ENCODE results near the gene TMEM214.

Gene TMEM214

DNA sequence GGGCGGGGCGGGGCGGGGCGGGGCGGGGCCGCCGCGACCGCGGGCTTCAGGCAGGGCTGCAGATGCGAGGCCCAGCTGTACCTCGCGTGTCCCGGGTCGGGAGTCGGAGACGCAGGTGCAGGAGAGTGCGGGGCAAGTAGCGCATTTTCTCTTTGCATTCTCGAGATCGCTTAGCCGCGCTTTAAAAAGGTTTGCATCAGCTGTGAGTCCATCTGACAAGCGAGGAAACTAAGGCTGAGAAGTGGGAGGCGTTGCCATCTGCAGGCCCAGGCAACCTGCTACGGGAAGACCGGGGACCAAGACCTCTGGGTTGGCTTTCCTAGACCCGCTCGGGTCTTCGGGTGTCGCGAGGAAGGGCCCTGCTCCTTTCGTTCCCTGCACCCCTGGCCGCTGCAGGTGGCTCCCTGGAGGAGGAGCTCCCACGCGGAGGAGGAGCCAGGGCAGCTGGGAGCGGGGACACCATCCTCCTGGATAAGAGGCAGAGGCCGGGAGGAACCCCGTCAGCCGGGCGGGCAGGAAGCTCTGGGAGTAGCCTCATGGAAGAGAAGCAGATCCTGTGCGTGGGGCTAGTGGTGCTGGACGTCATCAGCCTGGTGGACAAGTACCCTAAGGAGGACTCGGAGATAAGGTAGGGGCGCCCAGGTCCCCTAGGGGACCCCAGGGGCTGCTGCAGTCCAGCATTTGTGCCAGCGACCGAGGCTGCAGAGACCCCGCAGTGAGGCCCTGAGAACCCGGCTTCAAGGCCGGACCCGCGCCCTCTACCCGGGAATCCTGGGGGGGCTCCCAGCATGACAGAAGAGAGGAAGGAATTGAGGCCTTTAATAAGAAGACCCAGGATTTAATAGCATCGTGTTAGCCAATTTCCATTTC, 54.2 kb downstream of the TMEM214 start, which contains the start of gene KHK:
Gene KHK, plus strand, starts transcription at position 49 of the 870 bp plus-strand sequence. Its CDS starts 488 bp downstream, at position 537.
- no peak for FAIRE-seq

DNA sequence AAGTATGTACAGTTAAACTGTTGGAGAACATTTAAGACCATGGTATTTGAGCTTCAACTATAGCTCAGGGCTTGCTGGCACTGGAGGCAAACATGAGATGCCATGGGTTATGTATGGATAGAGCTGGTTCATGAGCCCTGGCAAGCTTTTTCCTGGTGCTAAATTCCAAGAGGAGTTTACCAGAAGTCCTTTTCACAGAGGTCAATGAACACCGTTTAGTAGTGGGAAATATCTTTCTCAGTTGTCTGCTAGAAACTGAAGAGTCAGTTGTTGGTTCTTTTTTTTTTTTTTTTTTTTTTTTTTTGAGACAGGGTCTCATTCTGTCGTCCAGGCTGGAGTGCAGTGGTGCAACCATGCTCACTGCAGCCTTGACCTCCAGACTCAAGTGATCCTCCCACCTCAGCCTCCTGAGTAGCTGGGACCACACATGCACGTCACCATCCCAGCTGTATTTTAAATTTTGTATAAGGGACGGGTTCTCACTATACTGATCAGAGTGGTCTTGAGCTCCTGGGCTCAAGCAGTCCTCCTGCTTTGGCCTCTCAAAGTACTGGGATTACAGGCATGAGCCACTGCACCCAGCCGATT, 55.2 kb downstream of the TMEM214 start:
- no peak for FAIRE-seq

DNA sequence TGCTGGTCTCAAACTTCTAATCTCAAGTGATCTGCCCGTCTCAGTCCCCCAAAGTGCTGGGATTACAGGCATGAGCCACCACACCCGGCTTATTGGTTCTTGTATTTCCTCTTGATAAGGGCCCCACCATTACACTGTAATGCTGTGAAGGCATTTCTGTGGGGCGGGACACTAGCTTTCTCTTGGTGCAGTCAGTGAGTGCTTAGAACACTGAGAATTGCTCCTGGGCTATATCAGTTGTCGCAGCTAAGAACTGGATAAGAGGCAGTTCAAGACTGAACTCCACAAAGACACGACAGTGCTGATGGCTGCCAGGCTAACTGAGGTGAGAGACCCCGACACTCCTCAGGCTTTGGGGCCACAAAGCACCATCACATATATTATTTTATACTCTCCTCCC, 55.9 kb downstream of the TMEM214 start:
- FAIRE-seq = no peak

DNA sequence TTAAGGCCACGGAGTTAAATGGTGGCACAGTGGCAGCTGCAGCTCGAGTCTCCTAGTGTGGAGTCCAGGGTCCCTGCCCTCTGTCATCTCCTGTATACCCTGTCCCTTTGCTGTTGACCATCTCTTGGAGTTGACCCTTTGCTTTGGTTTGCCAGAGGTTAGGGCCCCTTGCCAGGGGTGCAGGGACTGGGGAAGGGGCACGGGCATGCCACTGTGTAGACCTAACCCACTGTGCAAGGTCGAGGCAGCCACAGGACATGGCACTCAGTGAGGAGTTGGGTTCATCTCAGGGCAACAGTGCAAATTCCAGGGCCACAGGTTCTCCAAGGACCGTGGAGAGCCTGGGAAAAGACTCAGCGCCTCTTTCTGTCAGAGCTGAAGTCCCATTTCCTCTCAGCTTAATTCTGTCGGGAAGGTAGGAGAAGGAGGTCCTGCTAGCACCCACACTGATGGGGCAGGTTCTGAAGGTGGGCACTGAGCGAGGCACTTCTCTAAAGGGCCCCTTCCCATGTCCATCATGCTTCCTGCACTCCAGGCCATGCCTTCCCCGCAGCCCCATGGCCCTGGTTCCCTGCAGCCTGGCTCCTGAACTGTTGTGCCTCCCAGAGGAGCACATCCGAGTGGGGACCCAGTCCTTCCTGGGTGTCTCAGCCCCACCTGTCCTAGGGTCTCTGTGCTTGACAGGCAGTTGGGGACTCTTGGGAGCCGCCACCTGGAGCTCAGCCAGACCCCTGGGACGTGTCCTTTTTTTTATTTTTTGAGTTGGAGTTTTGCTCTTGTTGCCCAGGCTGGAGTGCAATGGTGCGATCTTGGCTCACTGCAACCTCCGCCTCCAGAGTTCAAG, 56.6 kb downstream of the TMEM214 start:
- no peak for FAIRE-seq

All from G401.6 (cell line).